Measurements from ENCODE around the gene MAGEA6.

MAGEA6 gene

GRCh38 chrX:152733261-152733975 is 36.1 kb downstream of the MAGEA6 start, which contains the start of the genes CSAG1 and MAGEA12:
Gene CSAG1 (minus strand): TSS chrX:152733721. CDS start chrX:152732460, 1,261 bp downstream.
Gene MAGEA12 (plus strand): TSS chrX:152733757. CDS start chrX:152736162, 2,405 bp downstream.
- no peak for DNase-seq (ENCODE audit: low spot score)

GRCh38 chrX:152725409-152725808 is 44.1 kb downstream of the MAGEA6 start:
- no peak for DNase-seq (ENCODE audit: low spot score)
